Measurements from ENCODE around the gene NELFB. TPM values are rescaled to one million over a fixed set of nuclear protein-coding genes. Genes with fewer than 3 reads are reported as not detected.

NELFB gene
- total RNA-seq, 1 experiment from 2014 or later, result 71.7 TPM

- H2BK12ac ChIP-seq (ENCODE audit: insufficient read length, low read depth, low read length), result no peak overlapping the region
- TF ChIP-seq, protein P1, sequence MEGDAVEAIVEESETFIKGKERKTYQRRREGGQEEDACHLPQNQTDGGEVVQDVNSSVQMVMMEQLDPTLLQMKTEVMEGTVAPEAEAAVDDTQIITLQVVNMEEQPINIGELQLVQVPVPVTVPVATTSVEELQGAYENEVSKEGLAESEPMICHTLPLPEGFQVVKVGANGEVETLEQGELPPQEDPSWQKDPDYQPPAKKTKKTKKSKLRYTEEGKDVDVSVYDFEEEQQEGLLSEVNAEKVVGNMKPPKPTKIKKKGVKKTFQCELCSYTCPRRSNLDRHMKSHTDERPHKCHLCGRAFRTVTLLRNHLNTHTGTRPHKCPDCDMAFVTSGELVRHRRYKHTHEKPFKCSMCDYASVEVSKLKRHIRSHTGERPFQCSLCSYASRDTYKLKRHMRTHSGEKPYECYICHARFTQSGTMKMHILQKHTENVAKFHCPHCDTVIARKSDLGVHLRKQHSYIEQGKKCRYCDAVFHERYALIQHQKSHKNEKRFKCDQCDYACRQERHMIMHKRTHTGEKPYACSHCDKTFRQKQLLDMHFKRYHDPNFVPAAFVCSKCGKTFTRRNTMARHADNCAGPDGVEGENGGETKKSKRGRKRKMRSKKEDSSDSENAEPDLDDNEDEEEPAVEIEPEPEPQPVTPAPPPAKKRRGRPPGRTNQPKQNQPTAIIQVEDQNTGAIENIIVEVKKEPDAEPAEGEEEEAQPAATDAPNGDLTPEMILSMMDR (conservative IDR thresholded peaks at IDR 0.05), result no peak
- no peak overlapping the region for H2BK120ac ChIP-seq (ENCODE audit: low read depth, low read length, poor library complexity, severe bottlenecking)
- no peak overlapping the region for H3K23ac ChIP-seq (ENCODE audit: insufficient read length, low read depth, low read length)
- no peaks in the 10 kb centered on the region for H3K79me2 ChIP-seq (ENCODE audit: insufficient read depth, low read length)
- no peak overlapping the region for H3K14ac ChIP-seq (ENCODE audit: insufficient read depth, low read length)
- H2AFZ ChIP-seq (ENCODE audit: low read length), result no peak overlapping the region
- H2AK5ac ChIP-seq (ENCODE audit: insufficient read length, low read length), result no peak overlapping the region
- H3K4ac ChIP-seq (ENCODE audit: low read depth, low read length), result no peak overlapping the region
- no peak overlapping the region for H2BK20ac ChIP-seq (ENCODE audit: low read depth, low read length, poor library complexity, severe bottlenecking)
- no peaks in the 10 kb centered on the region for H3K27me3 ChIP-seq (ENCODE audit: insufficient read depth, low read length)
- no peaks in the 10 kb centered on the region for H3K79me1 ChIP-seq (ENCODE audit: insufficient read depth, low read depth, low read length, poor library complexity, severe bottlenecking)
- H4K8ac ChIP-seq (replicated peaks; ENCODE audit: insufficient read length, low read depth, low read length), result no peak overlapping the region
- no peaks in the 10 kb centered on the region; the same call in 1 of the 2 replicates for H3K4me1 ChIP-seq (ENCODE audit: insufficient read depth, low read length)
- H3K9me3 ChIP-seq (ENCODE audit: control insufficient read depth, low read depth, low read length), result no peaks in the 10 kb centered on the region
- H3K56ac ChIP-seq (ENCODE audit: insufficient read length, low read depth, low read length), result no peak overlapping the region
- no peak for DNase-seq
- Mint-ChIP-seq H3K4me3 (peak overlapping the region; percentile 22 to 60; a peak in 3 of 5 replicates), H3K27ac (no peak overlapping the region), H3K9me3 (no peaks in the 10 kb centered on the region), H3K4me1 (peaks cover 4 to 8% of the 10 kb centered on the region in 2 experiments), H3K36me3 (ENCODE audit: insufficient read depth in 1 of 3, low read depth in 3 of 3) (peaks cover 0 to 11% (median 0%) of the 10 kb centered on the region in 3 experiments; a peak in 1 of 7 replicates), H3K27me3 (ENCODE audit: low read depth) (no peaks in the 10 kb centered on the region)
- H3K23me2 ChIP-seq (ENCODE audit: insufficient read length, low read depth, low read length, poor library complexity, severe bottlenecking), result peaks cover 18% of the 10 kb centered on the region
- H4K5ac ChIP-seq (ENCODE audit: insufficient read length, low read depth, low read length), result no peak overlapping the region
- no peak overlapping the region for H3K4me2 ChIP-seq (ENCODE audit: insufficient read depth, insufficient read length, low read length)
- H2BK5ac ChIP-seq (ENCODE audit: insufficient read length, low read length), result no peak overlapping the region
- no peak overlapping the region for H3K18ac ChIP-seq (ENCODE audit: insufficient read length, low read depth, low read length)
- H4K91ac ChIP-seq (ENCODE audit: insufficient read length, low read depth, low read length), result no peak overlapping the region
- no peak overlapping the region for H2BK15ac ChIP-seq (ENCODE audit: low read depth, low read length)
- no peak overlapping the region for H3K9ac ChIP-seq (ENCODE audit: extremely low read depth, insufficient read length, low read length)
- no peaks in the 10 kb centered on the region for H4K20me1 ChIP-seq (ENCODE audit: control insufficient read depth, insufficient read depth, insufficient read length)
- H3K27ac ChIP-seq (ENCODE audit: insufficient read length, low read depth, low read length), result no peak overlapping the region
- WGBS (ENCODE audit: extremely low coverage, insufficient read length, low lambda C conversion rate), result no CpG with 5 or more reads among the region's 14 CpGs
- no peak overlapping the region for H3T11ph ChIP-seq (ENCODE audit: low read length)
Observed at GRCh38 chr9:137221095-137221505, 34.0 kb upstream of the NELFB start.

All from H9 (cell line).